ENCODE measurements around the gene MYO7B.

MYO7B gene

DNA sequence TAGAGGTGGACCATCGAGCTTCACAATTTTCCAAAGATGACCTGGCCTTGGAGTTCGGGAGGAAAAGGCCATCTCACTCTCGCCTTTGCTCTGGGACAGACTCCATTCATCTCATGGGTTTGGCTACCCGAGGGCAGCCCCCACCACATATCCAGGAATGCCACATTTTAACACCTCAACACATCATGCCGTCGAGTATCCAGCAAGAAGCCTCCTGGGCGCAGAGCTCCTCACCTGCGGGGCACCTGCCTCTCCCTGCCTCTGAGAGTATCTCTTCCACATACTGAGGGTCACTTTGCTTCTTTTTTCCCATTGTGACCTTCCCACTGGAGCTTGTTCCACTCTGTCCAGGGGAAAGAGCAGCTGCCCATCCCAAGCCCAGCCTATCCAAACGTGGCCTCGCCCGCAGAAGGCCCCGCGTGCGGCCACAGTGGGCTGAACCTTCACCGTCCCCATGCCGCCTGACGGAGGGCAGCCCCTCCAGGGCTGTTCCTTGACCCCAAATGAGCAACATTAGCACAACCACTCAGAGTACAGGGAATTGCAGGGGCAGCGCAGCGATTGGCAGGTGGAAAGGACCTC, 145.3 kb downstream of the MYO7B start:
- DNase-seq (no peak), ATAC-seq (no peak)

DNA sequence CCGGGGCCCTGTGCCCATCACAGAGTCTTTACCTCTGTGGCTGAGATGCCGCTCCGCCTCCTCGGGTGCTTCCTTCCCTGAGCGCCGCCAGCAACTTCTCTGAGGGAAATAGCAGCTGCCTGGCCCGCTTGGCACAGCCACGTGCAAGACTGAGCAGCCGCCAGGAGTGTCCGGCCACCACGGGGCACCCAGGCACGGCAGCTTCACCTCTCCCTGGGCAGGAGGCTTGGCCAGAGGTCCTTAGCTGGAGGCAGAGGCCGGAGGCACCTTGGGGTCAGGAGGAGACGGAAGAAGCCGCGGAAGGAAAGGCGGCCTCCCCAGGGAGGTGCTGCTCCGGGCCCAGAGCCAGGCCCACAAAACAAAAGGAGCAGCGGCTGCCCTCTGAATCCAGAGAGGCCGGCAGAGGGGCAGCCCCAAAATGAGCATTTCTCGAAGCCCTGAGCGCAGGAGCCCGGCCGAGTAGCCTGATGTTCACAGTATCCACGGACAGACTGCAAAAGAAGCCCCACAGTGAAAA, 145.9 kb downstream of the MYO7B start:
- DNase-seq, result no peak
- no peak for ATAC-seq

DNA sequence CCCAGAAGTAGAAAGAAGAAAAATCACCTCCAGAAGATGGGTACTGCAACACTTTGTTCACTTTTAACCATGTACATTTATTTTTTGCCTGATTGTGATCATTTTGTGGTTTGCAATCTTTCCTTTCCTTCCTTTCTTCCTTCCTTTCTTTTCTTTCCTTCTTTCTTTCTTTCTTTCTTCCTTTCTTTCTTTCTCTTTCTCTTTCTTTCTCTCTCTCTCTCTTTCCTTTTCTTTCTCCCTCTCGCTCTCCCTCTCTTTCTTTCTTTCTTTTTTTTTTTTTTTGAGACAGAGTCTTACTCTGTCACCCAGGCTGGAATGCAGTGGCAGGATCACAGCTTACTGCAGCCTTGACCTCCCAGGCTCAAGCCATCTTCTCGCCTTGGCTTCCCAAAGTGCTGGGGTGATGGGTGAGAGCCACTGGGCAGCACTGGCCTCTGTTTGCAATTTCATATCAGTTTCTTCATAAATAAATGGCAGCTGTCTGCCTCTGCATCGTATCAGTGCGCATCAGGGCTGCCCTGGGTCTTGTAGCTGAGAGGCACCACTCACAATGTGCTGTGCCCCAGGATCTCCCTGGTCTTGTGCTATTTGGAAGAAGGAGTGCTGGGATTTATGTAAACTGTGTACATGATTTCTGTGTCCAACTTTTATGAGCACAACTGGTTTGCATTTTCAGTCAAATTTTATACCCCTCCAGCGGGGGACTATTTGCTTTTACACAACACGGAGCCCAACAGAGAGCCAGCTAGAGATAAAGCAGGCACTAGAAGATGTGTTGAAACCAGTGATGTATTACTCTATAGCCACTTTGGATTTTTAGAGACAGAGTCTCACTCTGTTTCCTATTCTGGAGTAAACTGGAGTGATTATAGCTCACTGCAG, 146.7 kb downstream of the MYO7B start:
- ATAC-seq (no peak), DNase-seq (no peak)

DNA sequence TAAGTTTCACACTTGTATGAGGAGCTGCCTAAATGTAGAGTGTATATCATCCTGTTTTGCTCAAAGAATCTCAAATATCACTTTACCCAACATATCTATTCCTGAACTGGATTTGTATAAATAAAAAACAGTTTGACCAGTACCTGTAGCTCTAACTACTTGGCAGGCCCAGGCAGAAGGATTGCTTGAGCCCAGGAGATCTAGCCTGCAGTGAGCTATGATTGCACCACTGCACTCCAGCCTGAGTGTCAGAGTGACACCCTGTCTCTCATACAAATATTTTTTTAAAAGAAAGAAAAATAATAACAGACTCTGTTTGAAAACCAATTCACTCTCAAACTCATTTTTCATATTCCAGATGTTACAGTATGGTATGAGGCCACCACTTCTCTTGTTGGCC, 147.6 kb downstream of the MYO7B start:
- ATAC-seq (no peak), DNase-seq (no peak)

DNA sequence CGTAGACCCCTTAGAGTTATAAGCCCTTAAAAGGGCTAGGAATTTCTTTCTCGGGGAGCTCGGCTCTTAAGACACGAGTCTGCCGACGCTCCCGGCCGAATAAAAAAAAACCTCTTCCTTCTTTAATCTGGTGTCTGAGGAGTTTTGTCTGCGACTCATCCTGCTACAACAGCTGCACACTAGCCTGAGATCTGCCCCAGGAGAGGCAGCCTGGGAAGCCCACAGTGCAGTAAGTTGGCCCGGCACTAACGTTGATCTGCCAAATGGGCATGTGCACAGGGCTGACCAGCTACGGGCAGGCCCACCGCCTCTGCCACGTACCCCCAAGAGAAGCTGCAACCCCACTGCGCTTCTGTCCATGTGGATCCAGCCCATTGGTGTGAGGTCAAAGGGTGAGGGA, 148.3 kb downstream of the MYO7B start:
- ATAC-seq, result no peak
- DNase-seq, result no peak

DNA sequence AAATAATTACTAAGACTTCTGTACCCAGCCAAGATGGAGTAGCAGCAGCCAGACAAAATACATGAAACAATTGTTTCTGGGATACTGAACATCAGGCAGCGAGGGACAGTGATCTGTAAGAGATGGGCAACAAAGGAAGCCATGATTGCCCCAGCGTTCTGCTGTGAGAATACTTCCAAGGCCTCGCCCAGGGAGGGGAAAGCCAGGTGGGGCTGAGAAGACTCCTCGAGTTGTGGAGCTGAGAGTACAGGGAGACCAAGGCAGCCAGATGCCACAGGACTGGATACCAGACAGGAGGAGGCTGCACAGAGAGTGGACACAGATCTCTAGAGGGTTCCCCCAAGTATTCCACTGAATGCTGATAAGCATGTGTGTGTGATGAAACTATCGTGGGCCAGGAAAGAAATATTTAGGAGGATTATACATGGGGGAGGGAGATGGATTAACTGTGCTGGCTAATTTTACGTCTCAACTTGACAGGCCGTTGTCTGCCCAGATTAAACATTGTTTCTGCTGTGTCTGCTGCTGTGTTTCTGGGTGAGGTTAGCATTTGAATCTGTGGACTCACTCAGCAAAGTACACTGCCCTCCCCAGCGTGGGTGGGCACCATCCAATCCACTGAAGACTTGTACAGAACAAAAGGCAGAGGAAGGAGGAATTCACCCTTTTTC, 150.1 kb downstream of the MYO7B start:
- ATAC-seq (no peak), DNase-seq (no peak)

Measured in stimulated activated naive CD8-positive, alpha-beta T cell treated with anti-CD3 and anti-CD28 coated beads, Interleukin-15, Interleukin-2, amounts not matched to agents 100 U/mL and 50 U/mL, for 24 hours (primary cell).